Keratinocyte (primary cell): ENCODE results near the gene ZDHHC18. TPM values are rescaled to one million over a fixed set of nuclear protein-coding genes. Genes with fewer than 3 reads are reported as not detected.
A peak's percentile ranks its signal among the peaks of the same experiment; 100 is the strongest.

ENCODE experiments used
- DNase-seq: peaks from one replicate; pipeline ENCODE4 v3.0.0-alpha.2; 2011; ENCODE audit warnings: low read depth, missing footprints, low spot score
- FAIRE-seq: peaks from 2 replicates; lab custom pipeline; 2011; peaks lifted over from hg19 to GRCh38; lab: Jason Lieb, UNC
- H2AFZ ChIP-seq: 2 replicates; pipeline ENCODE4 v1.6.0; 2012; ENCODE audit warnings: low read length, control low read depth, inconsistent platforms; ENCODE audit not compliant: control insufficient read depth
- H3K27ac ChIP-seq: 2 replicates; pipeline ENCODE4 v1.5.1; 2011; ENCODE audit warnings: low read length; ENCODE audit not compliant: control insufficient read depth, insufficient read depth
- H3K27me3 ChIP-seq: 3 replicates; pipeline ENCODE4 v1.6.0; 2011; ENCODE audit warnings: low read length; ENCODE audit not compliant: control insufficient read depth, insufficient read depth; ENCODE audit errors: extremely low read depth
- H3K36me3 ChIP-seq, 2 experiments: 2 replicates in 1 of 2; 3 replicates in 1 of 2; pipeline ENCODE4 v1.5.1; 2011; ENCODE audit warnings: low read length in 2 of 2, mild to moderate bottlenecking in 1 of 2; ENCODE audit not compliant: control insufficient read depth in 2 of 2, insufficient read depth in 2 of 2; ENCODE audit errors: extremely low read depth in 1 of 2
- H3K4me1 ChIP-seq: 3 replicates; pipeline ENCODE4 v1.5.1; 2011; ENCODE audit warnings: low read length; ENCODE audit not compliant: control insufficient read depth, insufficient read depth; ENCODE audit errors: extremely low read depth
- H3K4me2 ChIP-seq: 3 replicates; pipeline ENCODE4 v1.6.0; 2011; ENCODE audit warnings: low read depth, low read length; ENCODE audit not compliant: control insufficient read depth, insufficient read depth; ENCODE audit errors: extremely low read depth
- H3K4me3 ChIP-seq, 3 experiments: fragments of 200-600 bp in 1 of 3; sonication (generic) in 1 of 3; 2 replicates in 2 of 3; 3 replicates in 1 of 3; pipeline ENCODE4 v1.5.1; 2011 to 2016; ENCODE audit warnings: low read length in 3 of 3, mild to moderate bottlenecking in 3 of 3, control low read depth in 2 of 3, inconsistent platforms in 1 of 3, low read depth in 1 of 3, mixed read lengths in 1 of 3, mixed run types in 1 of 3, moderate library complexity in 1 of 3; ENCODE audit not compliant: control insufficient read depth in 2 of 3, insufficient read depth in 2 of 3; ENCODE audit errors: extremely low read depth in 1 of 3
- H3K79me2 ChIP-seq: 2 replicates; pipeline ENCODE4 v1.6.0; 2012; ENCODE audit warnings: low read length; ENCODE audit not compliant: control insufficient read depth, insufficient read depth
- H3K9ac ChIP-seq: 3 replicates; pipeline ENCODE4 v1.6.0; 2011; ENCODE audit warnings: low read length; ENCODE audit not compliant: control insufficient read depth, insufficient read depth; ENCODE audit errors: extremely low read depth
- H3K9me1 ChIP-seq: 3 replicates; pipeline ENCODE4 v1.6.0; 2011; ENCODE audit warnings: low read length; ENCODE audit not compliant: control insufficient read depth, insufficient read depth; ENCODE audit errors: extremely low read depth
- H3K9me3 ChIP-seq: 2 replicates; pipeline ENCODE4 v1.5.1; 2012; ENCODE audit warnings: low read depth, low read length; ENCODE audit not compliant: control insufficient read depth
- H4K20me1 ChIP-seq: 3 replicates; pipeline ENCODE4 v1.6.0; 2011; ENCODE audit warnings: low read length; ENCODE audit not compliant: control insufficient read depth, insufficient read depth; ENCODE audit errors: extremely low read depth
- EZH2 ChIP-seq: IDR thresholded peaks from one replicate; pipeline ENCODE4 v1.6.1; 2012; ENCODE audit warnings: inconsistent platforms, mild to moderate bottlenecking, low read length, moderate library complexity
- dilution Hi-C: fragments of 300-500 bp; cut with MboI; formaldehyde crosslinking; loops from one replicate; pipeline ENCODE4 v1.7.0; 2020; ENCODE audit warnings: low sequenced_read_pairs; ENCODE audit not compliant: extremely low pct_ligation_motif_present
- polyA plus RNA-seq, 5 experiments: library from polyadenylated mRNA; depleted of rRNA in 3 of 5; stranded (reverse) in 3 of 5; stranded (forward) in 1 of 5; unstranded in 1 of 5; fragments of >200 nt; gene quantifications; 1 replicate in 1 of 5; 2 replicates in 3 of 5; 3 replicates in 1 of 5; pipeline versions ENCODE4 v1.2.1 to v1.2.3, GENCODE V29; 2011 to 2012; ENCODE audit warnings: missing spikeins in 2 of 5, low read depth in 1 of 5, low replicate concordance in 1 of 5
- TF ChIP-seq, protein P1 (sequence below), 3 experiments: IDR thresholded peaks in 1 of 3; conservative IDR thresholded peaks in 1 of 3; optimal IDR thresholded peaks in 1 of 3; 2 replicates in 2 of 3; 3 replicates in 1 of 3; pipeline versions ENCODE3 to v1.5.1; 2011; ENCODE audit warnings: low read length in 3 of 3, mild to moderate bottlenecking in 3 of 3, moderate library complexity in 2 of 3, control low read depth in 1 of 3, inconsistent platforms in 1 of 3; ENCODE audit not compliant: insufficient read depth in 2 of 3; ENCODE audit errors: extremely low read depth in 1 of 3

The ZDHHC18 gene
- polyA plus RNA-seq, 1 donor (not counting 4 experiments of a cell fraction or from before 2014, with no cell fraction given), result 18.1 TPM

GRCh38 chr1:26882696-26883463, 56.4 kb downstream of the ZDHHC18 start:
- H3K36me3 ChIP-seq, result peaks cover 43 to 52% of the 10 kb centered on the region in 2 experiments
- H3K9me1 ChIP-seq, result no peaks in the 10 kb centered on the region
- H4K20me1 ChIP-seq, result peaks cover 2% of the 10 kb centered on the region
- H3K9ac ChIP-seq, result no peak overlapping the region
- H3K4me3 ChIP-seq, result no peak overlapping the region
- H3K9me3 ChIP-seq, result no peaks in the 10 kb centered on the region
- peaks cover 14% of the 10 kb centered on the region for H3K79me2 ChIP-seq
- H3K27me3 ChIP-seq, result no peaks in the 10 kb centered on the region
- dilution Hi-C loops, result no loop called here
- peaks cover 6% of the 10 kb centered on the region for H3K4me1 ChIP-seq
- no peak for FAIRE-seq
- DNase-seq, result no peak
- H3K4me2 ChIP-seq, result no peak overlapping the region
- H3K27ac ChIP-seq, result no peak overlapping the region
- no peak overlapping the region for H2AFZ ChIP-seq
- TF ChIP-seq, protein P1, sequence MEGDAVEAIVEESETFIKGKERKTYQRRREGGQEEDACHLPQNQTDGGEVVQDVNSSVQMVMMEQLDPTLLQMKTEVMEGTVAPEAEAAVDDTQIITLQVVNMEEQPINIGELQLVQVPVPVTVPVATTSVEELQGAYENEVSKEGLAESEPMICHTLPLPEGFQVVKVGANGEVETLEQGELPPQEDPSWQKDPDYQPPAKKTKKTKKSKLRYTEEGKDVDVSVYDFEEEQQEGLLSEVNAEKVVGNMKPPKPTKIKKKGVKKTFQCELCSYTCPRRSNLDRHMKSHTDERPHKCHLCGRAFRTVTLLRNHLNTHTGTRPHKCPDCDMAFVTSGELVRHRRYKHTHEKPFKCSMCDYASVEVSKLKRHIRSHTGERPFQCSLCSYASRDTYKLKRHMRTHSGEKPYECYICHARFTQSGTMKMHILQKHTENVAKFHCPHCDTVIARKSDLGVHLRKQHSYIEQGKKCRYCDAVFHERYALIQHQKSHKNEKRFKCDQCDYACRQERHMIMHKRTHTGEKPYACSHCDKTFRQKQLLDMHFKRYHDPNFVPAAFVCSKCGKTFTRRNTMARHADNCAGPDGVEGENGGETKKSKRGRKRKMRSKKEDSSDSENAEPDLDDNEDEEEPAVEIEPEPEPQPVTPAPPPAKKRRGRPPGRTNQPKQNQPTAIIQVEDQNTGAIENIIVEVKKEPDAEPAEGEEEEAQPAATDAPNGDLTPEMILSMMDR (optimal IDR thresholded peaks at IDR 0.05 in 1 of 3, IDR thresholded peaks at IDR 0.05 in 1 of 3, conservative IDR thresholded peaks at IDR 0.05 in 1 of 3; ENCODE audit: extremely low read depth in 1 of 3, insufficient read depth in 2 of 3, low read length in 3 of 3), result no peak
- no peak for TF ChIP-seq EZH2

DNA sequence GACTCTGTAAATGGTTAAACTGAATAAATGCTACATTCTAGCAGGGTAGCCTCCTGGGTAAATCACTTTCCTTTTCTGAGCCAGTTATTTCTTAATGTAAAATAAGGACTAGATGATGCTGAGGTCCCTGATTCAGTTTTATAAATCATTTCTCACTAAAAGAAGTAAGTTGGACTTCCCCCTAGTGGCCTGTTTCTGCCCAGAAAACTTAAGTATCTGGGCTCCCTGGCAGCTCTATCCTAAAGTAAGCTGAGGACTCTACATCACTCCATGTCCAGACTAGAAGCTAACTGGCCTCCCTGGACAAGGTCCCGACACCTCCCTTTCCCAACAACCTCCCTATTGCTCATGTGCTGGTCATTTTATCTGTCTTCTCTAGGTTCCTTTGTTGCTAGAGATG, 60.6 kb downstream of the ZDHHC18 start:
- peaks cover 31 to 32% of the 10 kb centered on the region in 2 experiments for H3K36me3 ChIP-seq
- no peak overlapping the region for H3K4me2 ChIP-seq
- no peaks in the 10 kb centered on the region for H3K9me1 ChIP-seq
- no peak overlapping the region for H3K27ac ChIP-seq
- FAIRE-seq (no peak), DNase-seq (no peak)
- no peak overlapping the region for H3K4me3 ChIP-seq
- H4K20me1 ChIP-seq, result peaks cover 2% of the 10 kb centered on the region
- H3K9ac ChIP-seq, result no peak overlapping the region
- no peaks in the 10 kb centered on the region for H3K27me3 ChIP-seq
- H3K9me3 ChIP-seq, result no peaks in the 10 kb centered on the region
- peaks cover 16% of the 10 kb centered on the region for H3K4me1 ChIP-seq
- dilution Hi-C loops, result no loop called here
- peaks cover 35% of the 10 kb centered on the region for H3K79me2 ChIP-seq
- no peak for TF ChIP-seq EZH2
- TF ChIP-seq, protein P1 (optimal IDR thresholded peaks at IDR 0.05 in 1 of 3, IDR thresholded peaks at IDR 0.05 in 1 of 3, conservative IDR thresholded peaks at IDR 0.05 in 1 of 3; ENCODE audit: extremely low read depth in 1 of 3, insufficient read depth in 2 of 3, low read length in 3 of 3), result peak; percentile 35 to 58 (median 40)
- no peak overlapping the region for H2AFZ ChIP-seq
